BLaER1 treated with 17β-estradiol and CSF1 and Interleukin-3, amounts not matched to agents 10 nM and 100 nM (cell line): ENCODE measurements around the gene ZNF530.

ENCODE experiments used
- H3K27ac ChIP-seq, 11 experiments: shearing (Covaris generic); formaldehyde crosslinking; 2 replicates each; pipeline ENCODE4 v1.8.1; 2022
- H3K27me3 ChIP-seq, 11 experiments: shearing (Covaris generic); formaldehyde crosslinking; 2 replicates each; pipeline ENCODE4 v1.8.1; 2022
- H3K36me3 ChIP-seq, 11 experiments: shearing (Covaris generic); formaldehyde crosslinking; 2 replicates each; pipeline ENCODE4 v1.8.1; 2022
- H3K4me1 ChIP-seq, 10 experiments: shearing (Covaris generic); formaldehyde crosslinking; 2 replicates each; pipeline ENCODE4 v1.8.1; 2022
- H3K4me2 ChIP-seq, 11 experiments: shearing (Covaris generic); formaldehyde crosslinking; 2 replicates each; pipeline ENCODE4 v1.8.1; 2022
- H3K4me3 ChIP-seq, 10 experiments: shearing (Covaris generic); formaldehyde crosslinking; 2 replicates each; pipeline ENCODE4 v1.8.1; 2022
- H3K9ac ChIP-seq, 11 experiments: shearing (Covaris generic); formaldehyde crosslinking; 2 replicates each; pipeline ENCODE4 v1.8.1; 2022
- H3K9me3 ChIP-seq, 11 experiments: shearing (Covaris generic); formaldehyde crosslinking; replicated peaks in 1 of 11; 2 replicates each; pipeline ENCODE4 v1.8.1; 2022
- H4K20me1 ChIP-seq, 11 experiments: shearing (Covaris generic); formaldehyde crosslinking; 2 replicates each; pipeline ENCODE4 v1.8.1; 2022
- Cebpa-rat ChIP-seq, 11 experiments: shearing (Covaris generic); IDR thresholded peaks; 2 replicates each; pipeline ENCODE4 v1.8.1; 2022

The ZNF530 gene

DNA sequence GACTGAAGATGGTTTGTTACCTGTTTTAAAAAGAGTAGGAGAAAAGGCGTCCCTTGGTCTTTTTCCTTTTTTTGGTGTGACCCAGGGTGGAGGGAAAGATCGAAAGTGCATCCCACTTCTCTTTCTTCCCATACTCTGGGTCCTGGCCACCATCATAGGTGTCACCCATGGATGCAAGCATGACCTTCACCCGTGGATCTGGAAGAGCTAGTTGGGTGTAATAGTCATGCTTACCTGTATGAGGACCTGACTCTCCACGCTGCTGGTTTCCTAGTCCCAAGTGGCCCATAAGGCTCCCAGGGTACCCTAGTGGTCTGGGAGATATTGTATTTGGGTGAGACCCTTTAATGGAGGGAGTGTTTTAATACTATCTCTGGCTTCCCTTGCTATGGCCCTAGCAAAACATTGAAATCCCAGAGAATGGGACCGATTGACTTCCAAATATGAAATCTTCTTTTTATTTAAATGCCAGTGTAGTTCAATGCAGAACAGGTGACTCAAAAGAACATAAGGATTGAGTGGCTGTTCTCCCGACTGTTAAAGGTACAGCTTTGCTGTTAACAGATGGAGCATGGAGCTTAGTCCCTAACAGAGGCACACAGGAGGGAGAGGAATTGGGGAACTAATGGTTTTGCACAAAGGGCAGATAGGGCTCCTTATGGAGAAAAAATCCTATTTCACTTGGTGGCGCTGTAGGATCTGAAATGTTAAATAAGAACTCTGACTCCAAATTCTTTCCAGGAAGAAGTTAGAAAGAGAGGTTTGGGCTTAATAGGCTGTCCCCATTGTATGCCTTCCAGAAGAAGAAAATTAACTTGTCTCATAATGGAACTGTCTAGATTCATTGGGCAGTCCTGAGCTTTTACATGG, 33.1 kb upstream of the ZNF530 start:
- H3K9me3 ChIP-seq, result peaks cover 100% of the 10 kb centered on the region in 11 experiments

DNA sequence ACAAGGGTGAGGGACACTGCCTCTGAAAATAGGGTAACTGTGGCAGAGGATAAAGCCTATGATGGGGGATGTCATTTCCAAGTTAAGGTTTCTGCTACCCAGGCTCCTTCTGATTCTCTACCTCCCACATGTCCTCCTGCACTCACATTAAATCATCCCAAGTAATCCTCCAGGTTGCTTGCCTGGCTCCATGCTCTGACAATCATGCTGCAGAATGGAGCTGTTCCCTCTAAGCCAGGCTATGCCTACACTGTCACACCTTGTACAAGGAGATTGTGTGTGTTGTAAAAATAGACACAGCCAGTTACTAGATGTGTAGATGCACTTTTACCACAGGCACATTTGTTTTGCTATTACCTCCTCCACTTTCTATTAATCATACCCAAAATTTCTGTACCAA, 29.0 kb upstream of the ZNF530 start:
- Histone ChIP-seq H3K4me1 (no peaks in the 10 kb centered on the region), H3K4me2 (no peak overlapping the region), H3K9ac (no peak overlapping the region), H3K27ac (no peak overlapping the region), H4K20me1 (no peaks in the 10 kb centered on the region), H3K9me3 (peaks cover 100% of the 10 kb centered on the region in 11 experiments), H3K4me3 (peak overlapping the region in 4 of 10 experiments; percentile 8 to 48 (median 17); a peak in 2 of 20 replicates), H3K27me3 (no peaks in the 10 kb centered on the region), H3K36me3 (peaks cover 59 to 81% (median 68%) of the 10 kb centered on the region in 11 experiments)
- no peak for TF ChIP-seq Cebpa-rat (IDR thresholded peaks at IDR 0.05)

More for the DNA sequence above, 33.1 kb upstream of the ZNF530 start:
- Histone ChIP-seq H3K4me2 (no peak overlapping the region), H3K27me3 (no peaks in the 10 kb centered on the region), H3K9ac (no peak overlapping the region), H3K36me3 (peaks cover 18 to 42% (median 28%) of the 10 kb centered on the region in 11 experiments), H4K20me1 (no peaks in the 10 kb centered on the region), H3K4me3 (peak overlapping the region in 4 of 10 experiments; percentile 19 to 36 (median 30); a peak in 7 of 20 replicates), H3K27ac (no peak overlapping the region), H3K4me1 (no peaks in the 10 kb centered on the region)
- TF ChIP-seq Cebpa-rat (IDR thresholded peaks at IDR 0.05), result no peak

DNA sequence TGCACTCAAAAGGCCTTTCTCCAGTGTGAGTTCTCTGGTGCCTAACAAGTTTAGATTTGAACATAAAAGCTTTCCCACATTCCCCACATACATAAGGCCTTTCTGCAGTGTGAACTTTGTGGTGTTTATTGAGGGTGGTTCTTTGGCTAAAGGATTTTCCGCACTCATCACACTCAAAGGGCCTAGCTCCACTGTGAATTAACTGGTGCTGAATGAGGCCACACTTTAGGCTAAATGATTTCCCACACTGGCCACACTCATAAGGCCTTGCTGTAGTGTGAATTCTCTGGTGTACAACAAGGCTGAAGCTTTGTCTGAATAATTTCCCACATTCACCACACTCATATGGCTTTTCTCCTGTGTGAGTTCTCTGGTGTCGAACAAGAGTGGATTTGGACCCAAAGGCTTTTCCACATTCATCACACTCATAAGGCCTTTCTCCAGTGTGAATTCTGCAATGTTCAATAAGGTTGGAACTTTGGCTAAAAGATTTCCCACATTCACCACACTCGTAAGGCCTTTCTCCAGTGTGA, 27.2 kb upstream of the ZNF530 start:
- Histone ChIP-seq H3K36me3 (peaks cover 76 to 88% (median 82%) of the 10 kb centered on the region in 11 experiments), H3K4me3 (peak overlapping the region in 9 of 10 experiments; percentile 6 to 48 (median 36); a peak in 15 of 20 replicates), H4K20me1 (no peaks in the 10 kb centered on the region), H3K9ac (no peak overlapping the region), H3K27ac (no peak overlapping the region), H3K27me3 (no peaks in the 10 kb centered on the region), H3K4me1 (peaks cover 1 to 3% (median 3%) of the 10 kb centered on the region in 10 experiments; a peak in 18 of 20 replicates), H3K4me2 (no peak overlapping the region), H3K9me3 (peaks cover 99 to 100% (median 100%) of the 10 kb centered on the region in 11 experiments)
- TF ChIP-seq Cebpa-rat (IDR thresholded peaks at IDR 0.05), result no peak

DNA sequence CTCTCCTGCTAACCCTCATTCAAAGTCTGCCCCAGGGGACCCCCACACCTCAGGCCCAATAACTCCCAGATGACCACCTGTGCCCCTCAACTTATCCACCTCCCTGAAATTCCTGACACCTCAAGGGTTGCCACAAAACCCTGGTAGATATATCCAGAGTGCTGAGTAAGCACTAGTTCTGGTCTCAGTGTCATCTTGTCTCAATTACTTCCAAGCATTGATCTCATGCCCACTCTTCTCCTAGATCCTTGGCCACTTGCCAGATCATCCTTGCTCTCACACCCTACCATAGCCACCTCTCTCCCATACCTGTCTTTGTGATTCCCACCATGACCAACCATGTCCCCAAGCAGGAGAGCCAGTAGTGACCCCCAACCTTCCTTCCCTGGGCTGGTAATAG, 23.0 kb upstream of the ZNF530 start:
- Histone ChIP-seq H3K9me3 (peaks cover 61 to 91% (median 71%) of the 10 kb centered on the region in 11 experiments), H3K9ac (no peak overlapping the region)

DNA sequence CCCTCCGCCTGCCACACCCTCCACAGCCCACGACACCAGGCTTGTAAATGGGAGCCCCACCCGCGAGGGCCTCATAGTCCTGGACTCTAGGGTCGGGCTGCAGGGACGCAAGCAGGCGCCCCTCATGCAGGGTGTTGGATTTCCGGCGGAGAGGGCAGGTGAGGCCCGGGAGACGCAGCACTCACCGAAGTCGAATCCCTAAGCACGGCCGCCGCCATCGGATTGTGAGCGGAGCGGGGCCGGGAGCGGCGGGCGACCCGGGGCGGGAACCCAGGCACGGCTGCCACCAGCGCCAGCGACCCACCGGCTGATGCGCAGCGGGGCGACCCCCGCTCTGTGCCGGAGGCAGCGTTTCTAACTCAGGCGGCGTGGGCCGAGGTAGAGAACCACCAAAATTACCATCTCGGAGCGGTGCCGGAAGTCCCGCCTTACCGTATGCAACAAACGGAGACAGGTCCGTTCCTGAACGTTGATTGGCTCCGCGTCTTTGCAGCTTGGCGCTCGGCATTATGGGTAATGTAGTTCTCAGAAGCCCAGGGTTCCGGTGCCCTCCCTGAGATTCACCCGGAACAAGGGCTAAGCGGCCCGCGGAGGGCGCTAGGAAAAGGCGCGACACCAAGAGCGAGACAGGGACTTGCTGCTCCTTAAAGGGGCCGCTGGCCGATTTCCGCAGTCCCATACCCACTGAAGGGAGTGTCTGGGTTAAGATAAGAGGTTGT, 21.0 kb upstream of the ZNF530 start, which contains the start of gene ZNF416:
ZNF416 (minus strand) TSS at position 425 of the 719 bp plus-strand sequence; CDS start at position 218, 207 bp downstream.
- no peaks in the 10 kb centered on the region for H4K20me1 ChIP-seq
- peaks cover 12 to 26% (median 20%) of the 10 kb centered on the region in 10 experiments for H3K4me1 ChIP-seq
- H3K4me2 ChIP-seq, result peak within 1 kb of the TSS; percentile 86 to 97 (median 93)
- TF ChIP-seq Cebpa-rat (IDR thresholded peaks at IDR 0.05), result no peak
- peak within 1 kb of the TSS; percentile 43 to 86 (median 82); a peak in 21 of 22 replicates for H3K27ac ChIP-seq
- H3K27me3 ChIP-seq, result no peaks in the 10 kb centered on the region
- peak within 1 kb of the TSS; percentile 85 to 92 (median 88) for H3K9ac ChIP-seq
- H3K36me3 ChIP-seq, result peaks cover 34 to 49% (median 42%) of the 10 kb centered on the region in 11 experiments
- H3K4me3 ChIP-seq, result peak within 1 kb of the TSS; percentile 84 to 99 (median 91)
- H3K9me3 ChIP-seq, result peaks cover 58 to 91% (median 71%) of the 10 kb centered on the region in 11 experiments

More for the DNA sequence above, 23.0 kb upstream of the ZNF530 start:
- no peaks in the 10 kb centered on the region for H4K20me1 ChIP-seq
- peaks cover 8 to 19% (median 14%) of the 10 kb centered on the region in 10 experiments for H3K4me1 ChIP-seq
- no peak for TF ChIP-seq Cebpa-rat (IDR thresholded peaks at IDR 0.05)
- H3K27ac ChIP-seq, result no peak overlapping the region
- peak overlapping the region in 4 of 10 experiments; percentile 5 to 91 (median 58); a peak in 5 of 20 replicates for H3K4me3 ChIP-seq
- H3K36me3 ChIP-seq, result peaks cover 54 to 63% (median 62%) of the 10 kb centered on the region in 11 experiments
- H3K27me3 ChIP-seq, result no peaks in the 10 kb centered on the region
- H3K4me2 ChIP-seq, result no peak overlapping the region

DNA sequence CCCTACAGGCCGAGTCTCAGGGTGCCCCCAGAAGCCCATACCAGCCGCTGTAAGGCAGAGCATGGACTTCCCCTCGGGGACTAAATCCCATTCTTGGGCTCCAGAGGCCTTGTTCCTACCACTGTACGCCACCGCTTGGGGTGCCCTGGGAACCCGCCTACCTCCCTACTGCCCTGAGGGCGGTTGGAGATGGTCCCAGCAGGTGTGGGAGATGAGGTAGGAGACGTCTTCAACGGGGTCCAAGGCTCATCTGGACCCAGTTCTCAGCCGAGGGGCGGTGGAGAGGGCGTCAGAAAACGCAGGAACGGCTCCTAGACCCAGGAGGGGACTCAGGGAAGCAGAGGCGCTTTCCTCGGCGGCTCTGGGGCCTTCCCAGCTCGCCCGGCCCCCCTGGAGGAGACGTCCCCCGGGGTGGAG, 16.6 kb upstream of the ZNF530 start:
- no peaks in the 10 kb centered on the region for H4K20me1 ChIP-seq
- H3K4me2 ChIP-seq, result peak overlapping the region; percentile 49 to 94 (median 84)
- H3K9ac ChIP-seq, result peak overlapping the region in 10 of 11 experiments; percentile 77 to 93 (median 88); a peak in 18 of 22 replicates
- H3K27me3 ChIP-seq, result no peaks in the 10 kb centered on the region
- peak overlapping the region; percentile 64 to 91 (median 86); a peak in 21 of 22 replicates for H3K27ac ChIP-seq
- H3K9me3 ChIP-seq, result peaks cover 53 to 84% (median 62%) of the 10 kb centered on the region in 11 experiments
- peaks cover 30 to 39% (median 33%) of the 10 kb centered on the region in 11 experiments for H3K36me3 ChIP-seq
- TF ChIP-seq Cebpa-rat (IDR thresholded peaks at IDR 0.05), result no peak
- peaks cover 16 to 29% (median 23%) of the 10 kb centered on the region in 10 experiments for H3K4me1 ChIP-seq
- peak overlapping the region; percentile 82 to 94 (median 90) for H3K4me3 ChIP-seq

DNA sequence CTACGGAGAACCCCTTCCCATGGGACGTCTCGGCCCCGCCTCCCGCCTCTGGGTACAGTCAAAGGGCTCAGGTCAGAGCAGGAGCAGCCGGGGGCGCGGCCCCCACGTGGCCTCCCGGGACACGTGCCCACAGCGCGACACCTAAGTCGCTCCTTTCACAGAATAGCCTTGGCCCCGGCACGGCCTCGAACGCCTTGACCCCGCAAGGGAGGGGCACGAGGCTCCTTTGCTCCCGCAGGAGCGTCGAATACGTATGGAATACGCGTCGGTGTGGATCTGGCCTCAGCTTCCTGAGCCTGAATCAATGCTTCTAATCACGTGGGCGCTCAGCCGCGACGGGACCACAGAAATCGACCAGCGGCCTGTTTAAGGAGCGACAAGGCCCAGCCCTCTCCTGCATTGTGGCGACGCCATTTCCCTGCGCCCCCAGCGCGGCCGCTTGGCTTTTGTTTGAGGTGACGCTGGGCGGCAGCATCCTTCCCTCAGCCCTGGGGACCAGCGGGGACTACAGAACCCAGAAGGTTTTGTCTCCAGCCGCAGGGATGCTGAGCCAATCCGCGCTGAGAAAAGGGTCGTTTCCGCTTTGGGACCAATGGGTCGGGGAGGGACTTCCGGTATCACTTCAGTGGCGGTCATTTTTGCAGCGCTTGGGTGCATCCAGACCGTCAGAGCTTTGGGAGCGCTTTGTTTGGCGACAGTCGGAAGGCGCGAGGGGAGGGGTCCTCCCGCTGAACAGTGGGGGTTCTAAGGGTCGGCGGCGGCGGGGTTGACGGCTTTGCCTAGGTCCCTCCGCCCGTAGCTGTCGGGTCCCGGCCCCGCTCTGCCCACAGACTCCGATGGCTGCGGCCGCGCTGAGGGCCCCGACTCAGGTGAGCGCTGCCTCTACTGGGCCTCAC, 15.9 kb upstream of the ZNF530 start, which contains the start of gene ZIK1:
ZIK1 (plus strand) TSS at position 625 of the 896 bp plus-strand sequence; CDS start at position 837, 212 bp downstream.
- no peak for TF ChIP-seq Cebpa-rat (IDR thresholded peaks at IDR 0.05)
- H3K9ac ChIP-seq, result peak within 1 kb of the TSS; percentile 86 to 93 (median 88)
- H3K4me3 ChIP-seq, result peak within 1 kb of the TSS; percentile 82 to 94 (median 90)
- H3K27me3 ChIP-seq, result no peaks in the 10 kb centered on the region
- peak within 1 kb of the TSS; percentile 85 to 98 (median 94) for H3K4me2 ChIP-seq
- peak within 1 kb of the TSS; percentile 64 to 91 (median 86); a peak in 21 of 22 replicates for H3K27ac ChIP-seq
- no peaks in the 10 kb centered on the region for H4K20me1 ChIP-seq
- H3K9me3 ChIP-seq, result peaks cover 59 to 90% (median 68%) of the 10 kb centered on the region in 11 experiments
- H3K4me1 ChIP-seq, result peaks cover 16 to 27% (median 22%) of the 10 kb centered on the region in 10 experiments
- H3K36me3 ChIP-seq, result peaks cover 36 to 46% (median 40%) of the 10 kb centered on the region in 11 experiments
